ENCODE data around the gene XYLT1. TPM values are rescaled to one million over a fixed set of nuclear protein-coding genes. Genes with fewer than 3 reads are reported as not detected.

Gene XYLT1
- total and polyA plus RNA-seq, 7 donors = 0.67 to 2.5 (median 1.7) TPM

GRCh38 chr16:17076818-17077498, 393.8 kb downstream of the XYLT1 start:
- peaks cover 0 to 2% (median 0%) of the 10 kb centered on the region in 3 donors for H3K27me3 ChIP-seq (ENCODE audit: insufficient read depth in 3 of 3, low read length in 2 of 3)
- ATAC-seq (no peak), DNase-seq (no peak)
- H3K4me3 ChIP-seq = no peak overlapping the region
- no peaks in the 10 kb centered on the region for H3K4me1 ChIP-seq
- intact Hi-C loops (cut with DNase I) = no loop called here
- H3K36me3 ChIP-seq (ENCODE audit: insufficient read depth in 1 of 2, low read depth in 1 of 2) = no peaks in the 10 kb centered on the region
- no peak overlapping the region for H3K27ac ChIP-seq
- no peak for TF ChIP-seq CTCF (IDR thresholded peaks at IDR 0.05)
- no peaks in the 10 kb centered on the region for H3K9me3 ChIP-seq
- WGBS, 3 donors = 75 to 84% (median 81%) methylated on average over 5 of the region's 5 CpGs

- Histone ChIP-seq H3K4me1 (no peaks in the 10 kb centered on the region), H3K4me3 (no peak overlapping the region), H3K27me3 (ENCODE audit: insufficient read depth in 3 of 3, low read length in 2 of 3) (peaks cover 0 to 2% (median 0%) of the 10 kb centered on the region in 3 donors), H3K9me3 (no peaks in the 10 kb centered on the region), H3K36me3 (ENCODE audit: insufficient read depth in 1 of 2, low read depth in 1 of 2) (no peaks in the 10 kb centered on the region), H3K27ac (no peak overlapping the region)
- 68 to 81% (median 69%) methylated on average over 9 of the region's 9 CpGs for WGBS, 3 donors
- intact Hi-C loops (cut with DNase I) = no loop called here
- ATAC-seq = no peak
- DNase-seq = no peak
- no peak for TF ChIP-seq CTCF (IDR thresholded peaks at IDR 0.05)
These were observed 394.5 kb downstream of the XYLT1 start for GRCh38 chr16:17076092-17076754.

GRCh38 chr16:17072104-17072503, 398.7 kb downstream of the XYLT1 start:
- no peak overlapping the region for H3K27ac ChIP-seq
- DNase-seq = no peak
- no peak overlapping the region for H3K4me3 ChIP-seq
- H3K4me1 ChIP-seq = no peaks in the 10 kb centered on the region
- peaks cover 1 to 5% (median 2%) of the 10 kb centered on the region in 3 donors for H3K27me3 ChIP-seq (ENCODE audit: insufficient read depth in 3 of 3, low read length in 2 of 3)
- no peaks in the 10 kb centered on the region for H3K36me3 ChIP-seq (ENCODE audit: insufficient read depth in 1 of 2, low read depth in 1 of 2)
- H3K9me3 ChIP-seq = no peaks in the 10 kb centered on the region
- intact Hi-C loops (cut with DNase I) = no loop called here
- no peak for TF ChIP-seq CTCF (IDR thresholded peaks at IDR 0.05)
- WGBS, 3 donors = 70 to 77% (median 71%) methylated on average over 2 of the region's 2 CpGs
- no peak for ATAC-seq

- ATAC-seq = no peak
- intact Hi-C loops (cut with DNase I) = no loop called here
- H3K27me3 ChIP-seq (ENCODE audit: insufficient read depth in 3 of 3, low read length in 2 of 3) = peaks cover 1 to 5% (median 2%) of the 10 kb centered on the region in 3 donors
- no peak for TF ChIP-seq CTCF (IDR thresholded peaks at IDR 0.05)
- no peaks in the 10 kb centered on the region for H3K9me3 ChIP-seq
- no peak for DNase-seq
- H3K36me3 ChIP-seq (ENCODE audit: insufficient read depth in 1 of 2, low read depth in 1 of 2) = no peaks in the 10 kb centered on the region
- H3K27ac ChIP-seq = no peak overlapping the region
- no peak overlapping the region for H3K4me3 ChIP-seq
- WGBS, 3 donors = 21 to 23% (median 23%) methylated on average over 13 of the region's 16 CpGs
- H3K4me1 ChIP-seq = no peaks in the 10 kb centered on the region
These were observed 399.7 kb downstream of the XYLT1 start for GRCh38 chr16:17070882-17071592.

Measured in psoas muscle (tissue), 8 donors.